A549 (cell line): ENCODE measurements around the gene PCNX3. TPM values are rescaled to one million over a fixed set of nuclear protein-coding genes. Genes with fewer than 3 reads are reported as not detected.

ENCODE experiments used
- ATAC-seq, 2 experiments: fragments of 200-7000 bp in 1 of 2; fragments of >200 bp in 1 of 2; cut with Nextera tagmentation in 1 of 2; cut with Tn5 transposase in 1 of 2; 3 replicates each; pipeline versions ENCODE4 v1.8.0 to v1.9.1; 2018 to 2020; ENCODE audit warnings: mild to moderate bottlenecking in 1 of 2, moderate library complexity in 1 of 2
- CTCF ChIA-PET: fragments of 300-600 bp; sonication (Branson Sonifier 250); formaldehyde crosslinking; extraction: SDS; loops from one replicate; lab custom pipeline; 2021; ENCODE audit warnings: antibody characterized with exemption, inconsistent platforms; lab: Yijun Ruan, JAX
- POLR2A ChIA-PET: fragments of 350-600 bp; formaldehyde crosslinking; extraction: SDS; loops from one replicate; lab custom pipeline; 2021; ENCODE audit warnings: antibody characterized with exemption, inconsistent platforms; lab: Yijun Ruan, JAX
- DNase-seq, 2 experiments: peaks; one replicate each; pipeline versions ENCODE4 v3.0.0 to v3.0.0-alpha.2; 2011 to 2016; ENCODE audit warnings: low read depth in 1 of 2, low spot score in 1 of 2
- FAIRE-seq: peaks from 2 replicates; lab custom pipeline; 2011; peaks lifted over from hg19 to GRCh38; lab: Jason Lieb, UNC
- H3K27ac ChIP-seq, 2 experiments: fragments of >200 bp; sonication (Bioruptor Twin); formaldehyde crosslinking; 3 replicates each; pipeline ENCODE4 v1.5.1; 2016 to 2017
- H3K4me1 ChIP-seq: fragments of >200 bp; sonication (Bioruptor Twin); formaldehyde crosslinking; 3 replicates; pipeline ENCODE4 v1.6.1; 2016
- H3K4me2 ChIP-seq: fragments of >200 bp; sonication (Bioruptor Twin); formaldehyde crosslinking; 3 replicates; pipeline ENCODE4 v1.6.1; 2016
- H3K4me3 ChIP-seq: fragments of >200 bp; sonication (Bioruptor Twin); formaldehyde crosslinking; 3 replicates; pipeline ENCODE4 v1.5.1; 2016
- H3K9me3 ChIP-seq: fragments of >200 bp; sonication (Bioruptor Twin); formaldehyde crosslinking; 3 replicates; pipeline ENCODE4 v1.6.1; 2016
- BCL3 ChIP-seq: fragments of >200 bp; sonication (Bioruptor Twin); formaldehyde crosslinking; IDR thresholded peaks from 3 replicates; pipeline ENCODE4 v1.6.1; 2016
- CHD2 ChIP-seq: fragments of 150-350 bp; IDR thresholded peaks from 2 replicates; pipeline ENCODE4 v1.6.1; 2014; ENCODE audit warnings: low read length; ENCODE audit not compliant: partially characterized antibody
- CHD4 ChIP-seq: fragments of 200-600 bp; sonication (generic); IDR thresholded peaks from 2 replicates; pipeline ENCODE4 v1.6.1; 2016; ENCODE audit warnings: antibody characterized with exemption, mild to moderate bottlenecking, borderline replicate concordance
- CTCF ChIP-seq: fragments of >200 bp; sonication (Bioruptor Twin); formaldehyde crosslinking; IDR thresholded peaks from 3 replicates; pipeline ENCODE4 v1.5.1; 2016
- EHF ChIP-seq: fragments of 250-450 bp; sonication (Bioruptor Pico); IDR thresholded peaks from 2 replicates; pipeline ENCODE4 v1.5.0; 2020; ENCODE audit warnings: mild to moderate bottlenecking
- EP300 ChIP-seq, 2 experiments: fragments of >200 bp; sonication (Bioruptor Twin); formaldehyde crosslinking; IDR thresholded peaks; 2 replicates in 1 of 2; 3 replicates in 1 of 2; pipeline ENCODE4 v1.6.1; 2016 to 2017
- GATA3 ChIP-seq: IDR thresholded peaks from 2 replicates; pipeline ENCODE4 v1.6.1; 2012; ENCODE audit warnings: borderline replicate concordance
- HDAC2 ChIP-seq: fragments of 200-600 bp; sonication (generic); IDR thresholded peaks from 2 replicates; pipeline ENCODE4 v1.6.1; 2016
- HES2 ChIP-seq: fragments of >200 bp; sonication (Bioruptor Twin); formaldehyde crosslinking; IDR thresholded peaks from 2 replicates; pipeline ENCODE4 v1.6.1; 2016
- HEYL ChIP-seq: fragments of 250-450 bp; sonication (Bioruptor Pico); IDR thresholded peaks from 2 replicates; pipeline ENCODE4 v1.8.0; 2021; ENCODE audit warnings: mild to moderate bottlenecking, moderate library complexity
- HOXB13 ChIP-seq: fragments of 250-450 bp; sonication (Bioruptor Pico); IDR thresholded peaks from 2 replicates; pipeline ENCODE4 v1.5.0; 2020; ENCODE audit warnings: low read depth, mild to moderate bottlenecking, moderate library complexity
- JUN ChIP-seq, 2 experiments: fragments of >200 bp; sonication (Bioruptor Twin); formaldehyde crosslinking; IDR thresholded peaks; 2 replicates in 1 of 2; 3 replicates in 1 of 2; pipeline ENCODE4 v1.6.1; 2016 to 2017
- KDM1A ChIP-seq: fragments of 200-600 bp; sonication (generic); IDR thresholded peaks from 2 replicates; pipeline ENCODE4 v1.6.1; 2016; ENCODE audit warnings: low read depth, mild to moderate bottlenecking
- KDM5A ChIP-seq: fragments of 200-600 bp; sonication (generic); IDR thresholded peaks from 2 replicates; pipeline ENCODE4 v1.6.1; 2016; ENCODE audit warnings: antibody characterized with exemption, mild to moderate bottlenecking
- MYC ChIP-seq: IDR thresholded peaks from 2 replicates; pipeline ENCODE4 v1.6.1; 2012; ENCODE audit warnings: mild to moderate bottlenecking, inconsistent platforms, low read length, improper control_type of control experiment, borderline replicate concordance
- POLR2A ChIP-seq: IDR thresholded peaks from 2 replicates; pipeline ENCODE4 v1.6.1; 2012; ENCODE audit warnings: mild to moderate bottlenecking, low read length
- RAD21 ChIP-seq, 2 experiments: fragments of >200 bp in 1 of 2; sonication (Bioruptor Twin) in 1 of 2; formaldehyde crosslinking in 1 of 2; IDR thresholded peaks in 1 of 2; conservative IDR thresholded peaks in 1 of 2; 2 replicates in 1 of 2; 3 replicates in 1 of 2; pipeline ENCODE4 v1.6.1; 2012 to 2018; ENCODE audit warnings: inconsistent platforms in 1 of 2
- RCOR1 ChIP-seq: fragments of 150-350 bp; IDR thresholded peaks from 2 replicates; pipeline ENCODE4 v1.6.1; 2014; ENCODE audit warnings: antibody characterized with exemption, low read length, low read depth
- SMC3 ChIP-seq: fragments of >200 bp; sonication (Bioruptor Twin); formaldehyde crosslinking; IDR thresholded peaks from 3 replicates; pipeline ENCODE4 v1.6.1; 2018; ENCODE audit warnings: inconsistent platforms
- SREBF2 ChIP-seq: fragments of 450-650 bp; IDR thresholded peaks from 2 replicates; pipeline ENCODE4 v1.6.1; 2014; ENCODE audit warnings: mild to moderate bottlenecking, moderate library complexity
- ZSCAN20 ChIP-seq: fragments of 250-450 bp; sonication (Bioruptor Pico); IDR thresholded peaks from 2 replicates; pipeline ENCODE4 v1.8.0; 2022; ENCODE audit warnings: mild to moderate bottlenecking, moderate library complexity
- WGBS: methylation state at CpG from one replicate; pipeline ENCODE4 v1.1.6; 2017; ENCODE audit errors: missing lambda C conversion rate; 5-methylcytosine and 5-hydroxymethylcytosine counted together
- polyA plus RNA-seq, 4 experiments: library from polyadenylated mRNA; depleted of rRNA in 3 of 4; stranded (reverse); fragments of >200 nt; fragmentation: RNase III in 1 of 4; extraction: RNeasy Plus Mini Kit Qiagen cat#74134 plus additional on column Dnase treatment in 1 of 4; gene quantifications; 2 replicates in 3 of 4; 3 replicates in 1 of 4; pipeline ENCODE4 v1.2.3, GENCODE V29; 2011 to 2017
- TF ChIP-seq, protein P1 (sequence below): fragments of 200-600 bp; sonication (generic); IDR thresholded peaks from 2 replicates; pipeline ENCODE4 v1.6.1; 2016; ENCODE audit warnings: antibody characterized with exemption, mild to moderate bottlenecking, moderate library complexity
- TF ChIP-seq, protein P2 (sequence below): IDR thresholded peaks from 2 replicates; pipeline ENCODE4 v1.6.1; 2012; ENCODE audit warnings: low read depth, borderline replicate concordance
- TF ChIP-seq, protein P3 (sequence below): IDR thresholded peaks from 2 replicates; pipeline ENCODE4 v1.6.1; 2012
- TF ChIP-seq, protein P4 (sequence below): fragments of 250-450 bp; sonication (Bioruptor Pico); IDR thresholded peaks from 2 replicates; pipeline ENCODE4 v1.5.0; 2020; ENCODE audit warnings: low read depth, mild to moderate bottlenecking, moderate library complexity
- TF ChIP-seq, protein P5 (sequence below): IDR thresholded peaks from 2 replicates; pipeline ENCODE4 v1.6.1; 2012

The PCNX3 gene
- polyA plus RNA-seq, 2 of the 4 experiments (the other 2 are of a cell fraction), result 14.2 to 29.7 TPM

GRCh38 chr11:65569973-65570918, 45.3 kb upstream of the PCNX3 start, which contains the start of gene ZNRD2:
TSS of gene ZNRD2 (plus strand) at chr11:65570477. CDS start at chr11:65570492, 15 bp downstream.
- CTCF ChIA-PET, result interaction anchor here (0.6 to 16.3 kb wide), 12 partner anchors 9 to 452 kb away, joined by 3 to 393 read pairs (median 6); partner anchors contain the start of genes KCNK7, LTBP3 and SCYL1
- DNase-seq (peak; percentile 96 to 99), FAIRE-seq (peak; percentile 77), ATAC-seq (peak; percentile 72 to 86)
- WGBS, result under 1% methylated on average over 76 of the region's 89 CpGs
- Histone ChIP-seq H3K27ac (peak within 1 kb of the TSS; percentile 83 to 98), H3K4me3 (peak within 1 kb of the TSS; percentile 81), H3K4me1 (peaks cover 49% of the 10 kb centered on the region), H3K9me3 (no peaks in the 10 kb centered on the region), H3K4me2 (peak within 1 kb of the TSS; percentile 97)
- POLR2A ChIA-PET, result interaction anchor here (0.7 to 3.6 kb wide), 11 partner anchors 10 to 149 kb away, joined by 3 to 51 read pairs (median 4); partner anchors contain the start of genes LTBP3, PCNX3, RELA and SCYL1
- peak; percentile 66 for TF ChIP-seq CTCF
- TF ChIP-seq, protein P1, sequence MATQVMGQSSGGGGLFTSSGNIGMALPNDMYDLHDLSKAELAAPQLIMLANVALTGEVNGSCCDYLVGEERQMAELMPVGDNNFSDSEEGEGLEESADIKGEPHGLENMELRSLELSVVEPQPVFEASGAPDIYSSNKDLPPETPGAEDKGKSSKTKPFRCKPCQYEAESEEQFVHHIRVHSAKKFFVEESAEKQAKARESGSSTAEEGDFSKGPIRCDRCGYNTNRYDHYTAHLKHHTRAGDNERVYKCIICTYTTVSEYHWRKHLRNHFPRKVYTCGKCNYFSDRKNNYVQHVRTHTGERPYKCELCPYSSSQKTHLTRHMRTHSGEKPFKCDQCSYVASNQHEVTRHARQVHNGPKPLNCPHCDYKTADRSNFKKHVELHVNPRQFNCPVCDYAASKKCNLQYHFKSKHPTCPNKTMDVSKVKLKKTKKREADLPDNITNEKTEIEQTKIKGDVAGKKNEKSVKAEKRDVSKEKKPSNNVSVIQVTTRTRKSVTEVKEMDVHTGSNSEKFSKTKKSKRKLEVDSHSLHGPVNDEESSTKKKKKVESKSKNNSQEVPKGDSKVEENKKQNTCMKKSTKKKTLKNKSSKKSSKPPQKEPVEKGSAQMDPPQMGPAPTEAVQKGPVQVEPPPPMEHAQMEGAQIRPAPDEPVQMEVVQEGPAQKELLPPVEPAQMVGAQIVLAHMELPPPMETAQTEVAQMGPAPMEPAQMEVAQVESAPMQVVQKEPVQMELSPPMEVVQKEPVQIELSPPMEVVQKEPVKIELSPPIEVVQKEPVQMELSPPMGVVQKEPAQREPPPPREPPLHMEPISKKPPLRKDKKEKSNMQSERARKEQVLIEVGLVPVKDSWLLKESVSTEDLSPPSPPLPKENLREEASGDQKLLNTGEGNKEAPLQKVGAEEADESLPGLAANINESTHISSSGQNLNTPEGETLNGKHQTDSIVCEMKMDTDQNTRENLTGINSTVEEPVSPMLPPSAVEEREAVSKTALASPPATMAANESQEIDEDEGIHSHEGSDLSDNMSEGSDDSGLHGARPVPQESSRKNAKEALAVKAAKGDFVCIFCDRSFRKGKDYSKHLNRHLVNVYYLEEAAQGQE, result no peak
- TF ChIP-seq KDM1A, result no peak
- TF ChIP-seq KDM5A, result peak; percentile 97
- TF ChIP-seq, protein P2, sequence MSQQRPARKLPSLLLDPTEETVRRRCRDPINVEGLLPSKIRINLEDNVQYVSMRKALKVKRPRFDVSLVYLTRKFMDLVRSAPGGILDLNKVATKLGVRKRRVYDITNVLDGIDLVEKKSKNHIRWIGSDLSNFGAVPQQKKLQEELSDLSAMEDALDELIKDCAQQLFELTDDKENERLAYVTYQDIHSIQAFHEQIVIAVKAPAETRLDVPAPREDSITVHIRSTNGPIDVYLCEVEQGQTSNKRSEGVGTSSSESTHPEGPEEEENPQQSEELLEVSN, result 0 out of 2 replicates have a peak, but pooled peaks have one; percentile 46
- TF ChIP-seq HEYL, result no peak
- TF ChIP-seq, protein P3, sequence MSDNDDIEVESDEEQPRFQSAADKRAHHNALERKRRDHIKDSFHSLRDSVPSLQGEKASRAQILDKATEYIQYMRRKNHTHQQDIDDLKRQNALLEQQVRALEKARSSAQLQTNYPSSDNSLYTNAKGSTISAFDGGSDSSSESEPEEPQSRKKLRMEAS, result peak; percentile 85
- no peak for TF ChIP-seq HOXB13 (CRISPR knock-in tag)
- TF ChIP-seq GATA3, result peak; percentile 19
- TF ChIP-seq, protein P4, sequence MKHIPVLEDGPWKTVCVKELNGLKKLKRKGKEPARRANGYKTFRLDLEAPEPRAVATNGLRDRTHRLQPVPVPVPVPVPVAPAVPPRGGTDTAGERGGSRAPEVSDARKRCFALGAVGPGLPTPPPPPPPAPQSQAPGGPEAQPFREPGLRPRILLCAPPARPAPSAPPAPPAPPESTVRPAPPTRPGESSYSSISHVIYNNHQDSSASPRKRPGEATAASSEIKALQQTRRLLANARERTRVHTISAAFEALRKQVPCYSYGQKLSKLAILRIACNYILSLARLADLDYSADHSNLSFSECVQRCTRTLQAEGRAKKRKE, result no peak
- 0 out of 5 replicates have a peak, but pooled peaks of 1 of the 2 experiments have one; percentile 26 for TF ChIP-seq EP300 (IDR thresholded peaks at IDR 0.05)
- no peak for TF ChIP-seq SREBF2
- no peak for TF ChIP-seq ZSCAN20 (CRISPR knock-in tag)
- no peak for TF ChIP-seq EHF
- TF ChIP-seq RCOR1, result no peak
- TF ChIP-seq POLR2A, result peak; percentile 62
- peak; percentile 60; the same call in 2 of the 3 replicates for TF ChIP-seq BCL3
- TF ChIP-seq, protein P5, sequence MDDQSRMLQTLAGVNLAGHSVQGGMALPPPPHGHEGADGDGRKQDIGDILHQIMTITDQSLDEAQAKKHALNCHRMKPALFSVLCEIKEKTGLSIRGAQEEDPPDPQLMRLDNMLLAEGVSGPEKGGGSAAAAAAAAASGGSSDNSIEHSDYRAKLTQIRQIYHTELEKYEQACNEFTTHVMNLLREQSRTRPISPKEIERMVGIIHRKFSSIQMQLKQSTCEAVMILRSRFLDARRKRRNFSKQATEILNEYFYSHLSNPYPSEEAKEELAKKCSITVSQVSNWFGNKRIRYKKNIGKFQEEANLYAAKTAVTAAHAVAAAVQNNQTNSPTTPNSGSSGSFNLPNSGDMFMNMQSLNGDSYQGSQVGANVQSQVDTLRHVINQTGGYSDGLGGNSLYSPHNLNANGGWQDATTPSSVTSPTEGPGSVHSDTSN, result no peak; the same call in 1 of the 2 replicates
- peak; percentile 52 to 86 for TF ChIP-seq JUN (IDR thresholded peaks at IDR 0.05)
- peak; percentile 61 for TF ChIP-seq MYC
- peak; percentile 56 to 67 for TF ChIP-seq RAD21 (conservative IDR thresholded peaks at IDR 0.05 in 1 of 2, IDR thresholded peaks at IDR 0.05 in 1 of 2)
- TF ChIP-seq CHD4, result no peak
- TF ChIP-seq CHD2, result no peak
- TF ChIP-seq SMC3, result peak; percentile 71
- no peak for TF ChIP-seq HES2
- TF ChIP-seq HDAC2, result peak; percentile 84; the same call in 1 of the 2 replicates
